CD4-positive, alpha-beta T cell treated with Interleukin-17A for 1 hour (primary cell): ENCODE measurements around the gene ASTN1.

Source experiments
- DNase-seq: peaks from one replicate; pipeline ENCODE4 v3.0.0-alpha.2; 2020

Gene ASTN1

DNA sequence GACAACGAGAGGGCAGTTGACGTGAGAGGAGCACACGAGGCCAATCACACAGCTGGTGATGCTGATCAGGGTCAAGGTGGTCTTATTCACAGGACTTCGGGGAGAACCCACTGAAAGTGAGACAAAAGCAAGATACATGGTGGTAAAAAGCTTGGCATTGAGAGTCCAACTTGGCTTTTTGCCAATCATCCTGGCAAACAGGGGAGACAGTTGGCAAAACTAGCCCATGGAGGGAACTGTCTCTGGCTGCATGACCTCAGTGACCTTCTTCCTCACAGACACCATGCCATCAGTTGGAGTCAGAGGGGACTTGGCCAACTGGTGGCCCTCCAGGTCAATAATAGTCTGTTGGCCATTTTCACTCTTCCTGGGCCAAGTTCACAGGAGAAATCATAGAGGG is 139.9 kb downstream of the ASTN1 start:
- no peak for DNase-seq

DNA sequence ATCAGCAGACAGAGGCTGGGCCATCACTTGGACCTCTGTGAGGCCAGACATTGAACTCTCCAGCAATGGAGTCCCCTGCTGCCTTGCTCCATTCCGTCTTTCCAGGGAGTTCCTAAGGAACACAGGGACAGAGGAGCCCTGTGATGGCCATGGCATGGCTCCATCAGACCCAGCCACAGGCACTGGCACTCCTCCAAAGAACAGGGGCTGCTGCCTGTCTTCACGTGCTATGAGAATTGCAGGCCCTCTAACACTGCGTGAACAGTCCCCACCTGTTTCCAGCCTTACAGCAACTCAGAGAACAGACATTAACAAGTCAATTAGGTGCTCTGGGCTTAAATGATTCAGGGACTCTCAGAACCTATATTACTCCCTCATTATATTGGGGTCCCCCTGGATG is 140.8 kb downstream of the ASTN1 start:
- no peak for DNase-seq

- no peak for DNase-seq
Observed at GRCh38 chr1:177023249-177023648, 141.3 kb downstream of the ASTN1 start.

DNA sequence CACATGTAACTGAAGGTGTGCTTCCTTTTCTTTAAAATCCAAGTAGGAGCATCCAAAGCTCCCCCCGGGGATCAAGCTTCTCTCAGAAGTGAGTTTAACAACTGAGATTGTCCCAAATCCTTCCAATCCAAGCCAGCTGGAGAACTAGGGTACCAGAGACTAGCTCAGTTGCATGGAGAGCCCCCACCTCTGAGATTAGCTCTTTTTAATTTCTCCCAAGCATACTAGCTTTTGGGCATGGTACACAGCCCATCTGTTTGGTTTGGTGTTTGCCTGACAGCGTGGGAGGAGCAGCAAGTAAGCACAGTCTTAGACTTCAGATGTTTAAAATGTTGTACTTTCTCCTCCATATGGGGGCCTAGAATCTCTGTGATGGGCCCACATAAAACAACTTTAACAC is 142.8 kb downstream of the ASTN1 start:
- DNase-seq: no peak

DNA sequence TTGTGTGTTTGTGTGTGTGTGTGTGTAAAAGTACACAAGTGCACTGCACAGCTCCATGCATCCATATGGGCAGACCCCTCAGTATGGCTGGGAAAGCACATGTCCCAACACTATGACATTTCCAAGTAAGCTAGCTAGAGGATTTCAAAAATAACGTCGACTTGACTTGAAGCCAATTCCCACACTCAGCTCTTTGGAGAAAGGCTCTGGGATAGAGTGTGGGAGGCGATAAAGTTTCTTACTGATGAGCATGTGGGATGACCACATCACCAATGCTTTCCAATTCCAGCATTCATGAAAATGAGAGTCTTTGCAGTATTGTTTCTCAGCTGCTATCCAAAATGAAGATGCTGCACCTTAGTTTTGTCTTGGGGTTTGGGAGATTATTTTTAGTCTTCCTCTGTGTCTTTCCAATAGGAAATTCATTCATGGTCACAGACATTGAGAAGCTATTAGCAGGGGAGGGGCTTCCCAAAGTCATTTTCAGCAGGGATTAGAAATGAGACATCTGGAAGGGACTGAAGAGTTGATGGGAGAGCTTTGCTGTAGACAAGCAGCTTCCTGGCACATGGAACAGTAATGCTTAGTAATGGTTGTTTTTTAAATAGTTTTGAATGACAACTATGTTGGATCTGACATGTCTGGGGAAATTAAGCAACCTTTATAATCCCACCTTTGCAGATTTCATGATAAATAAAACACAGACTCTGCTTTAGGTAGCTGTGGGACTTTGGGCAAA is 143.5 kb downstream of the ASTN1 start:
- no peak for DNase-seq

- no peak for DNase-seq
Observed at GRCh38 chr1:177017287-177017852, 147.1 kb downstream of the ASTN1 start.

DNA sequence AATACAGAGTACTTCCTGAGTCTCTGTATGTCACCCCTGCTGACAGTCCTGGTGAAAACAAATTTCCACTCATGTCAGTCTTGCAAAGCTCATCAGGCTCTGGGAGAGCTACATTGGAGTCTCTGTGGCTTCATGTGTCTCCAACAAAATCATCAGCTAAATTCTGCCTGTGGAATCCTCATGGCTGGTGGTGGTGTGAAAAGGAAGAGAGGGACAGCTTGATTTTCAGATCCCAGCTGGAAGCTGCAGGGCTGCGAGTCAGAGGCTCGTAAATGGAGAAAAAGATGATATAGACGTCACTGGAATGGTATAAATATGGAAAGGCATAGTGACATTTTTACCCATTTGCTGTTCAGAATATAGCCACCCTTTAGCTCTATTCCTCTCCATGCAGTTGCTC is 150.2 kb downstream of the ASTN1 start:
- DNase-seq: no peak

- DNase-seq: no peak
Observed at GRCh38 chr1:177012342-177012925, 152.1 kb downstream of the ASTN1 start.

DNA sequence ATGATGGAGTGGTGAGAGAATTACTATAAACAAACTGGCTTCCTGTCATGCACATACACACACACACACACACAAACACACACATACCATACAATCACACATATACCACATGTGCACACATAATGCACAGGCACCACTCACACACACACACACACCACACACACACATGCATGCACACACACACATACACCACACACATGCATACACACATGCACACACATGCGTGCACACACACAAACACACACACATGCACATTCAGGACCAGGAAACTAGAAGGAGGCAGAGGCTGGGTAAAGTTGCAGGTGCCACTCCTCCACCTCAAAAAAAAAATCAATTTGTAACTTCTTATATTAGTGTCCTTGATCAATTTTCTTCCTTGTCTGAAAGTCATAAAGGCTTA is 153.0 kb downstream of the ASTN1 start:
- DNase-seq: no peak

- no peak for DNase-seq
Observed at GRCh38 chr1:177010211-177010825, 154.2 kb downstream of the ASTN1 start.

- no peak for DNase-seq
Observed at GRCh38 chr1:177008653-177009052, 155.9 kb downstream of the ASTN1 start.

GRCh38 chr1:177007437-177008161 is 156.9 kb downstream of the ASTN1 start:
- no peak for DNase-seq

DNA sequence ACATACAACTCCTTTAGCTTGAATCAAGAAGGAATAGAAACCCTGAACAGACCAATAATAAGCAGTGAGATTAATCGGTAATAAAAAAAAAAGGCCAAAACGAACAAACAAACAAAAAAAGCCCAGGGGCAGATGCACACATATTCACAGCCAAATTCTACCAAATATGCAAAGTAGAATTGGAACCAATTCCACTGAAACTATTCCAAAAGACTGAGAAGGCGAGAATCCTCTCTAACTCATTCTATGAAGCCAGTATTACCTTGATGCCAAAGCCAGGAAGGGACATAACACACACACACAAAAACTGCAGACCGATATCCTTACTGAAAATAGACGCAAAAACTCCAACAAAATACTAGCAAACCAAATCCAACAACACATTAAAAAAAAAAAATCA is 161.6 kb downstream of the ASTN1 start:
- DNase-seq: no peak

- DNase-seq: no peak
Observed at GRCh38 chr1:177001556-177001955, 163.0 kb downstream of the ASTN1 start.

GRCh38 chr1:176998183-176998795 is 166.2 kb downstream of the ASTN1 start:
- no peak for DNase-seq

DNA sequence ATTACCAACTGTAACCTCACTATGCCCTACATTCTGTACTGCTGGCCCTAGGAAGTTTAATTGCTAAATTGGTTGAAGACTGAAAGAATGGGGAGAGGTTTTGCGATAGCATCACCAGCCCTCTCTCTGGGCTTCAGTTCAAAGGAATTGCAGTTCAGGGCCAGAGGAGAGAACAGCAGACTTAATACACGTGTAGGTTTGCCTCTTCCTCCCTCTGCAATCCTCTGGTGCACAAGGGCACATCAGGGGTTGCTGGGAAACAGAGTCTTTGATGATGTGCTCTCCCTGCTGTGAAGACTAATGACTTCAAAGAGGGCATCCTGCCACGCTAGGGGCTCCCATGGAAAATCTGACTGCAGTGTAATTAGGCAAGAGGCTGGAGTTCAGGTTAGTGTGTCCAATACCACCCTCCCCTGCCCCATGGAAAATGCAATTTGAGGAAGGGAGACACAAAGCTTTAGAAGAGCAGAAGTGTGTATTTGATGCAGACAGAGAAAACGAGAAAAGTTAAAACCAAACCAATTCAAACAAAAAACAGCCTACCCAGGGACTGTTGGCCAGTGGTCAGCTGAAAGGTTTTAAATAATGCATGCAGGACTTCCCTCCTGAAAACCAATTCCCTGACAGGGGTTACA is 167.9 kb downstream of the ASTN1 start:
- DNase-seq: no peak

GRCh38 chr1:176994931-176995596 is 169.4 kb downstream of the ASTN1 start:
- DNase-seq: no peak

- no peak for DNase-seq
Observed at GRCh38 chr1:176993587-176993986, 170.9 kb downstream of the ASTN1 start.

- DNase-seq: no peak
Observed at GRCh38 chr1:176989754-176990153, 174.8 kb downstream of the ASTN1 start.

- no peak for DNase-seq
Observed at GRCh38 chr1:176989023-176989422, 175.5 kb downstream of the ASTN1 start.

GRCh38 chr1:176987016-176987415 is 177.5 kb downstream of the ASTN1 start:
- DNase-seq: no peak

DNA sequence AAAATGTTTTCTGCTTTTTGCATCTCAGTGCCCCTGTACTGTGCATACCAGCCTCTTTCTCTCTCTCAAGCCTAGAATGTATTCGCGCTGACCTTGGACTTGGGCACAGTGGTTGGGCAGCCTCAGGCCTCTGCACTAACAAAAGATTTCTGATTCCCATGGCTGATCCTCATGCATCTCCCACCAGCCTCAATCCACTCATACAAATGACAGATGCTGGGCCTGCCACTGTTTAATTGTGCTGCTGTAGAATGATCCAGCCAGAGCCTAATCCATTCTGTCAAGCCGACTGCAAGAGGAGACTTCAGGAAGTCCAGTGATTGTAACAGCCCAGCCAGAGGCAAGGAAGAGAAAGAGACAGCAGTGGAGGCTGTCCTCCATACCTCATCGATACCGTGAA is 180.8 kb downstream of the ASTN1 start:
- no peak for DNase-seq
